BJ (cell line): ENCODE data around the gene CD79A. TPM values are rescaled to one million over a fixed set of nuclear protein-coding genes. Genes with fewer than 3 reads are reported as not detected.

Source experiments
- CTCF ChIA-PET: fragments of 350-600 bp; formaldehyde crosslinking; extraction: SDS; loops from one replicate; lab custom pipeline; 2021; ENCODE audit warnings: antibody characterized with exemption, inconsistent platforms; lab: Yijun Ruan, JAX
- POLR2A ChIA-PET: fragments of 300-600 bp; sonication (Branson Sonifier 250); formaldehyde crosslinking; extraction: SDS; loops from one replicate; lab custom pipeline; 2021; ENCODE audit warnings: antibody characterized with exemption; lab: Charles Lee
- DNase-seq: peaks from one replicate; pipeline ENCODE4 v3.0.0-alpha.2; 2011; ENCODE audit warnings: low read depth
- H3K27me3 ChIP-seq: 2 replicates; pipeline ENCODE4 v1.6.0; 2011; ENCODE audit warnings: low read length; ENCODE audit not compliant: control insufficient read depth, insufficient read depth
- H3K36me3 ChIP-seq: 2 replicates; pipeline ENCODE4 v1.5.1; 2011; ENCODE audit warnings: low read length; ENCODE audit not compliant: control insufficient read depth, insufficient read depth
- H3K4me3 ChIP-seq: 2 replicates; pipeline ENCODE4 v1.5.1; 2011; ENCODE audit warnings: low read depth, mild to moderate bottlenecking, control low read depth, low read length
- polyA plus RNA-seq: library from polyadenylated mRNA; depleted of rRNA; stranded (reverse); fragments of >200 nt; gene quantifications from 2 replicates; pipeline ENCODE4 v1.2.3, GENCODE V29; 2011
- TF ChIP-seq, protein P1 (sequence below): IDR thresholded peaks from 2 replicates; pipeline ENCODE4 v1.5.1; 2011; ENCODE audit warnings: low read depth, mild to moderate bottlenecking, control low read depth, inconsistent platforms, low read length, moderate library complexity; ENCODE audit not compliant: insufficient read depth

CD79A gene
- polyA plus RNA-seq, 1 experiment, result 0.37 TPM

GRCh38 chr19:41901707-41902360 lies 24.8 kb downstream of the CD79A start:
- no peak for DNase-seq
- CTCF ChIA-PET, result interaction anchor here (0.6 to 0.8 kb wide), 2 partner anchors 29 to 127 kb away, joined by 3 read pairs; no protein-coding TSS in a partner anchor
- H3K36me3 ChIP-seq, result peaks cover 49% of the 10 kb centered on the region
- TF ChIP-seq, protein P1, sequence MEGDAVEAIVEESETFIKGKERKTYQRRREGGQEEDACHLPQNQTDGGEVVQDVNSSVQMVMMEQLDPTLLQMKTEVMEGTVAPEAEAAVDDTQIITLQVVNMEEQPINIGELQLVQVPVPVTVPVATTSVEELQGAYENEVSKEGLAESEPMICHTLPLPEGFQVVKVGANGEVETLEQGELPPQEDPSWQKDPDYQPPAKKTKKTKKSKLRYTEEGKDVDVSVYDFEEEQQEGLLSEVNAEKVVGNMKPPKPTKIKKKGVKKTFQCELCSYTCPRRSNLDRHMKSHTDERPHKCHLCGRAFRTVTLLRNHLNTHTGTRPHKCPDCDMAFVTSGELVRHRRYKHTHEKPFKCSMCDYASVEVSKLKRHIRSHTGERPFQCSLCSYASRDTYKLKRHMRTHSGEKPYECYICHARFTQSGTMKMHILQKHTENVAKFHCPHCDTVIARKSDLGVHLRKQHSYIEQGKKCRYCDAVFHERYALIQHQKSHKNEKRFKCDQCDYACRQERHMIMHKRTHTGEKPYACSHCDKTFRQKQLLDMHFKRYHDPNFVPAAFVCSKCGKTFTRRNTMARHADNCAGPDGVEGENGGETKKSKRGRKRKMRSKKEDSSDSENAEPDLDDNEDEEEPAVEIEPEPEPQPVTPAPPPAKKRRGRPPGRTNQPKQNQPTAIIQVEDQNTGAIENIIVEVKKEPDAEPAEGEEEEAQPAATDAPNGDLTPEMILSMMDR, result no peak
- no peaks in the 10 kb centered on the region for H3K27me3 ChIP-seq
- POLR2A ChIA-PET, result no interaction called here
- no peak overlapping the region for H3K4me3 ChIP-seq

GRCh38 chr19:41902594-41902993 lies 25.5 kb downstream of the CD79A start:
- Histone ChIP-seq H3K36me3 (peaks cover 49% of the 10 kb centered on the region), H3K27me3 (no peaks in the 10 kb centered on the region), H3K4me3 (no peak overlapping the region)
- TF ChIP-seq, protein P1, result no peak
- ChIA-PET CTCF (no interaction called here), POLR2A (no interaction called here)
- DNase-seq, result no peak

GRCh38 chr19:41903193-41903953 lies 26.3 kb downstream of the CD79A start:
- POLR2A ChIA-PET, result no interaction called here
- H3K36me3 ChIP-seq, result peaks cover 46% of the 10 kb centered on the region

DNA sequence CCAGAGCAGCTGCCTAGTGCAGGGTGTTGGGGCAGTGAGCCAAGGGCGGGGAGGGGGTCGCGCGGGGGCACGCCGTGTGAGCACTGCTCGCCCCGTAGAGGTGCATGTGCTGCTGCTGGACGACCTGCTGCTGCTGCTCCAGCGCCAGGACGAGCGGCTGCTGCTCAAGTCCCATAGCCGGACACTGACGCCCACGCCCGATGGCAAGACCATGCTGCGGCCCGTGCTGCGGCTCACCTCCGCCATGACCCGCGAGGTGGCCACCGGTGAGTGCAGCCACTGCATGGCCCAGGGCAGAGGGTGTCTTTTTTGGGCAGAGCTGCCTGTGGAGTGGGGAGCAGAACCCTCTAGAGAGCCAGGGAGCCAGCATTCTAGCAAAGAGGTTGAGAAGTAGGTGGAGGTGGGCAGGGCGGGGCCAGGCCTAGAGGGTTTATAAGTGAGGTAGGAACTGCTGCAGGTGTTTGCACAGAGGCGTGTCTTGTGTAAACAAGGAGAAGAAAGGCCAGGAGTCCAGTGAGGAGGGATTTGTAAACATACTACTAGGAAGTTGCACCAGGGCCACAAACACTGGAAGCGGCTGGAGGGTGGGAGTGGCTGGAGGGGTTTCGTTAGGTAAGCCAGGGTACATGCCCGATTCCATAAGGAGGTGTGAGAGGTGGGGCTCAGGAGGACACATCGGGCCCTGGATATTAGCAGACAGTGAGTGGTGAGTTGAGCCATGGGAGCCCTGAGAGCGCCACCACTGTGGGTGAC lies 27.2 kb downstream of the CD79A start:
- TF ChIP-seq, protein P1, result no peak
- H3K4me3 ChIP-seq, result no peak overlapping the region
- ChIA-PET CTCF (interaction anchor here (0.6 kb wide), 1 partner anchor 13 kb away, joined by 3 read pairs; no protein-coding TSS in a partner anchor), POLR2A (no interaction called here)
- H3K36me3 ChIP-seq, result peaks cover 42% of the 10 kb centered on the region
- no peaks in the 10 kb centered on the region for H3K27me3 ChIP-seq
- DNase-seq, result no peak

More at GRCh38 chr19:41903193-41903953, 26.3 kb downstream of the CD79A start:
- no peak for DNase-seq
- TF ChIP-seq, protein P1, result no peak
- no peak overlapping the region for H3K4me3 ChIP-seq
- CTCF ChIA-PET, result no interaction called here
- H3K27me3 ChIP-seq, result no peaks in the 10 kb centered on the region
